Measurements from ENCODE around the gene DHX9. TPM values are rescaled to one million over a fixed set of nuclear protein-coding genes. Genes with fewer than 3 reads are reported as not detected.
A peak's percentile ranks its signal among the peaks of the same experiment; 100 is the strongest.
"Not testable (repeated sequence)": the region's sequence is repeated elsewhere in the genome, so short reads cannot be mapped to it uniquely, and the experiment has no call there.

DHX9 gene
- total RNA-seq, 1 experiment from 2014 or later: 94.6 TPM

DNA sequence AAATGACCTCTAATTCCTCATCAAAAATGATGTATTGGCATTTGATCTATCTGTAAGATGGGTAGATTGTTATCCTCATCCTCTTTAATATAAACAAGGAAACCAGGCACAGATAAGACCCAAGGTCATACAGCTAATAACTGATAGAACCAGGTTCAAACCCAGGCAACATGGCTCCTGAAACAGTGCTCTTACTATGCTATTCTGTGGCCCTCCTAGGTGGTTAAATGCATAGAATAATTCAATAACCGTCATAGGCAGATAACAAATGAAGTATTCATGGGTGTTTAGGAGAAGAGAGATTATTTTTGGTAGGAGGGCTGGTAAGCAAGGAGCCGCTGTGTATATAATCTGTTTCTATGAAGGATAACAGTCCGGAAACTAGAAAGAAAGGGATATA lies 46.4 kb downstream of the DHX9 start:
- no peak overlapping the region for H3K4me3 ChIP-seq (ENCODE audit: low read length)
- no peak overlapping the region for H3K4me2 ChIP-seq (ENCODE audit: low read depth, low read length, poor library complexity, severe bottlenecking)
- H2AFZ ChIP-seq (ENCODE audit: low read length): no peak overlapping the region
- no peaks in the 10 kb centered on the region for H3K79me2 ChIP-seq (ENCODE audit: low read length)
- peaks cover 6% of the 10 kb centered on the region; the same call in 1 of the 2 replicates for H4K20me1 ChIP-seq (ENCODE audit: insufficient read depth, low read depth, low read length)
- no peaks in the 10 kb centered on the region for H3K9me2 ChIP-seq (replicated peaks; ENCODE audit: insufficient read depth, low read length)
- no peaks in the 10 kb centered on the region for H3K27me3 ChIP-seq (ENCODE audit: low read length)
- no peaks in the 10 kb centered on the region for H3K9me3 ChIP-seq (ENCODE audit: low read length)
- H3K9ac ChIP-seq (ENCODE audit: low read length): no peak overlapping the region
- H3K27ac ChIP-seq (ENCODE audit: low read length): no peak overlapping the region
- DNase-seq: no peak
- no peaks in the 10 kb centered on the region for H3K4me1 ChIP-seq (ENCODE audit: low read length)
- peaks cover 73% of the 10 kb centered on the region for H3K36me3 ChIP-seq (ENCODE audit: insufficient read depth, low read length)

DNA sequence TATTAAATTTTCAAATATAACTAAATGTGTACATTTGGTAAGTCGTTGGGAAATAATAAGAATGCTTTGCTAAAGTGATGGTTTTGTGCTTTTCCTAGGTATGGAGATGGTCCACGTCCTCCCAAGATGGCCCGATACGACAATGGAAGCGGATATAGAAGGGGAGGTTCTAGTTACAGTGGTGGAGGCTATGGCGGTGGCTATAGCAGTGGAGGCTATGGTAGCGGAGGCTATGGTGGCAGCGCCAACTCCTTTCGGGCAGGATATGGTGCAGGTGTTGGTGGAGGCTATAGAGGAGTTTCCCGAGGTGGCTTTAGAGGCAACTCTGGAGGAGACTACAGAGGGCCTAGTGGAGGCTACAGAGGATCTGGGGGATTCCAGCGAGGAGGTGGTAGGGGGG lies 47.8 kb downstream of the DHX9 start:
- Histone ChIP-seq H3K9me2 (replicated peaks; ENCODE audit: insufficient read depth, low read length) (no peaks in the 10 kb centered on the region), H2AFZ (ENCODE audit: low read length) (no peak overlapping the region), H4K20me1 (ENCODE audit: insufficient read depth, low read depth, low read length) (peaks cover 4% of the 10 kb centered on the region; the same call in 1 of the 2 replicates), H3K79me2 (ENCODE audit: low read length) (no peaks in the 10 kb centered on the region), H3K27me3 (ENCODE audit: low read length) (no peaks in the 10 kb centered on the region), H3K4me3 (ENCODE audit: low read length) (no peak overlapping the region), H3K4me1 (ENCODE audit: low read length) (no peaks in the 10 kb centered on the region), H3K36me3 (ENCODE audit: insufficient read depth, low read length) (peaks cover 59% of the 10 kb centered on the region; the same call in 1 of the 2 replicates), H3K9ac (ENCODE audit: low read length) (no peak overlapping the region), H3K4me2 (ENCODE audit: low read depth, low read length, poor library complexity, severe bottlenecking) (no peak overlapping the region), H3K27ac (ENCODE audit: low read length) (no peak overlapping the region), H3K9me3 (ENCODE audit: low read length) (no peaks in the 10 kb centered on the region)
- peak; percentile 38 for DNase-seq

DNA sequence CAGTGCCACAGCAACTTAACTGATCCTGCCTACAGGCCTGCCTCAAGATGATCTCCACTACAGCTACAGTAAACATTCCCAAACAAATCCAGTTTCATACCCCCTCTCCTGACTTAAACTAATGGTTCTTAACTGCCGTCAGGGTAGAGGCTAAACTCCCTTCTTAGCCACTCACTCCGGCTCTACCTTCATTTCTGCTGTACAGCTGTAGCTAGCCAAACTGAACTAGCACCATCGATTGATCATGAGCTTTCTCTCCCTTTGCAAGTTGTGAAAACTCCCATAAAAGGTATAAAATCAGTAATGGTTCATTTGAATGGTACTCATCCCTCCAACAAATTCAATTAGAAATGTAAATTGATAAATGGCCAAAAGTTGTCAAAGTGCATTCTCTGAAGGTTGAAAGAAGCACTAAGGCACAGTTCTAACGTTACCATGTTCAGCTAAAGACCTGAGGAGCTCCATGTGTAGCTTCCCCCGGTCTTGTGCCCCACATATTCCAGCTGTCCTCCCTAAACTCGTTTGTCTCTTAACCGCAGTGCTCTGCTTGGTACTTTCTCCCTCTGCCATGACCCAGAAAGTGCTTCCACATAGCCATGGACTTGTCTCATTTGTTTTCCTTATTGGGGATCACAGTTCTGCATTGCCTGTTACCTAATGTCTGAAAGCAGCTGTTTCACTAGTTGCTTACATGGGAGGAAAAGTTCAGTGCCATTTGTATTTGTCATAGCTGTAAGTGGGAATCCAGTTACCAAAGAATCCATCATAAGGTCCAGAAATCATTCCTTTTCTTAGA lies 49.8 kb downstream of the DHX9 start:
- H3K27me3 ChIP-seq (ENCODE audit: low read length): no peaks in the 10 kb centered on the region
- no peaks in the 10 kb centered on the region for H3K79me2 ChIP-seq (ENCODE audit: low read length)
- no peak overlapping the region for H3K27ac ChIP-seq (ENCODE audit: low read length)
- H3K36me3 ChIP-seq (ENCODE audit: insufficient read depth, low read length): peaks cover 44% of the 10 kb centered on the region; the same call in 1 of the 2 replicates
- DNase-seq: peak; percentile 42
- H3K9me3 ChIP-seq (ENCODE audit: low read length): no peaks in the 10 kb centered on the region
- no peaks in the 10 kb centered on the region for H3K9me2 ChIP-seq (replicated peaks; ENCODE audit: insufficient read depth, low read length)
- H3K9ac ChIP-seq (ENCODE audit: low read length): no peak overlapping the region
- H3K4me2 ChIP-seq (ENCODE audit: low read depth, low read length, poor library complexity, severe bottlenecking): no peak overlapping the region
- H3K4me1 ChIP-seq (ENCODE audit: low read length): no peaks in the 10 kb centered on the region
- no peak overlapping the region for H2AFZ ChIP-seq (ENCODE audit: low read length)
- peaks cover 4% of the 10 kb centered on the region; the same call in 1 of the 2 replicates for H4K20me1 ChIP-seq (ENCODE audit: insufficient read depth, low read depth, low read length)
- no peak overlapping the region for H3K4me3 ChIP-seq (ENCODE audit: low read length)

DNA sequence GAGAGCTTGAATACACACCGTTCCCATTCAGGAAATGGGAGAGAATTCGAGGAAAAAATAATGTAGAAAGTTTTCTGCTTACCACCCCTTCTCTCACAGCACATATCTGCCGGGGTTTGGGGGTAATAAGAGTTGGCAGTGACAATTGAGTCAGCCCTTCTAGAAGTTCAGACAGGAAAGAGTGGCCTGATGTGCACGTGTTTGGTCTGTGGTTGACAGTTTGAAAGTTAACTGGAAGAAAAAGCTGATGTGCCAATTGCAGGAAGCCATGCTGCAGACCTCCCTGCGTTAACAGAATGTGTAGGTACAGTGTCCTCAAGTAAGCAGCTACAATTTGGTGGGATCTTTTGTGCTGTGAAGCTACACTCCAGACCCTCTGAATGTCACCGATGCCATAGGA lies 50.9 kb downstream of the DHX9 start:
- H4K20me1 ChIP-seq (ENCODE audit: insufficient read depth, low read depth, low read length): peaks cover 4% of the 10 kb centered on the region; the same call in 1 of the 2 replicates
- no peak overlapping the region for H3K27ac ChIP-seq (ENCODE audit: low read length)
- H3K4me1 ChIP-seq (ENCODE audit: low read length): no peaks in the 10 kb centered on the region
- no peak overlapping the region for H3K9ac ChIP-seq (ENCODE audit: low read length)
- H3K79me2 ChIP-seq (ENCODE audit: low read length): no peaks in the 10 kb centered on the region
- peak; percentile 58 for DNase-seq
- H3K4me2 ChIP-seq (ENCODE audit: low read depth, low read length, poor library complexity, severe bottlenecking): no peak overlapping the region
- no peaks in the 10 kb centered on the region for H3K27me3 ChIP-seq (ENCODE audit: low read length)
- H3K4me3 ChIP-seq (ENCODE audit: low read length): no peak overlapping the region
- H3K36me3 ChIP-seq (ENCODE audit: insufficient read depth, low read length): peaks cover 36% of the 10 kb centered on the region; the same call in 1 of the 2 replicates
- H3K9me2 ChIP-seq (replicated peaks; ENCODE audit: insufficient read depth, low read length): no peaks in the 10 kb centered on the region
- no peak overlapping the region for H2AFZ ChIP-seq (ENCODE audit: low read length)
- no peaks in the 10 kb centered on the region for H3K9me3 ChIP-seq (ENCODE audit: low read length)

DNA sequence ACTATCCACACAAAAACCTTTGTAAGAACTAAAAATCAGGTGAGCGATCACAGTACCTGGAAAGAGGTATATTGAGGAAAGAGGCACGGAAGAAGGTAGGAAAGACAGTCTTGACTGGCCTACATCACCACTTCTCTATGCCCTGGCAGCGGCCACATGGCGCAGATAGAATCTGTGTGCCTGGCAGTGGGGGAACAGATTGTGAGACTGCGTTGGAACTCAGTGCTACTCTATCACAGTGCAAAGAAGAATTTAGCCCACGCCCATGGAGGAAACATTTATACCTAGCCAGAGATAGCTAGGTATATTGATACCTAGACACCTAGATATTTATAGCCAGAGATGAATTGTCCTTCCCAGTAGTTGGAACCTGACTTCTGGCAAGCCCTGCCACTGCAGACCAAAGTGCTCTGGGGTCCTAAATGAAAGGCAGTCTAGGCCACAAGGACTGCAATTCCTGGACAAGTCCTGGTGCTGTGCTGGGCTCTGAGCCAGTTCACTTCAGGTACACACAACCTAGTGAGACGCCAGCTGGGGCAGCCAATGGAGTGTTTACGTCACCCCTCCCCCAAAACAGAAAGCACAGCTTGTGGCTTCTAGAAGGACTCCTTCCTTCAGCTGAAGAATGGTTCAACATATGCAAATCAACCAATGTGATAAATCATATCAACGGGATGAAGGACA lies 51.9 kb downstream of the DHX9 start:
- peaks cover 27% of the 10 kb centered on the region; the same call in 1 of the 2 replicates for H3K36me3 ChIP-seq (ENCODE audit: insufficient read depth, low read length)
- H3K4me1 ChIP-seq (ENCODE audit: low read length): no peaks in the 10 kb centered on the region
- H3K9me2 ChIP-seq (replicated peaks; ENCODE audit: insufficient read depth, low read length): no peaks in the 10 kb centered on the region
- no peak overlapping the region for H3K4me3 ChIP-seq (ENCODE audit: low read length)
- no peak overlapping the region for H3K9ac ChIP-seq (ENCODE audit: low read length)
- H3K27ac ChIP-seq (ENCODE audit: low read length): no peak overlapping the region
- DNase-seq: peak; percentile 43
- H3K4me2 ChIP-seq (ENCODE audit: low read depth, low read length, poor library complexity, severe bottlenecking): no peak overlapping the region
- no peaks in the 10 kb centered on the region for H3K27me3 ChIP-seq (ENCODE audit: low read length)
- H3K9me3 ChIP-seq (ENCODE audit: low read length): no peaks in the 10 kb centered on the region
- no peaks in the 10 kb centered on the region for H4K20me1 ChIP-seq (ENCODE audit: insufficient read depth, low read depth, low read length)
- no peak overlapping the region for H2AFZ ChIP-seq (ENCODE audit: low read length)
- no peaks in the 10 kb centered on the region for H3K79me2 ChIP-seq (ENCODE audit: low read length)

DNA sequence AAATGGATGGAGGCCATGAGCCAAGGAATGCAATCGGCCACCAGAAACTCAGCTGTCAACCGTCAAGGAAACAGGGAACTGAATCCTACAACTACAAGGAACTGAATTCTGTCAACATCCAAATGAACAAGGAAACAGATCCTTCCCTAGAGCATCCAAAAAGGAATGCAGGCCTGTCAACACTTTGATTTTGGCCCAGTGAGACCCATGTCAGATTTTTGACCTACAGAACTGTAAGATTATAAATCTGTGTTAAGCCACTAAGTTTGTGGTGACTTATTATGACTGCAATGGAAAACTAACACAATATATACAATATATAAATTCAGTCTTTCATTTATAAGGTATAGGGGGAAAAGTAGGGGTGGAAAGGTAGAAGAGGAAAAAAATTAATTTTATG lies 58.5 kb downstream of the DHX9 start:
- H3K36me3 ChIP-seq (ENCODE audit: insufficient read depth, low read length): no peaks in the 10 kb centered on the region
- no peaks in the 10 kb centered on the region for H3K9me3 ChIP-seq (ENCODE audit: low read length)
- no peaks in the 10 kb centered on the region for H3K4me1 ChIP-seq (ENCODE audit: low read length)
- no peaks in the 10 kb centered on the region for H4K20me1 ChIP-seq (ENCODE audit: insufficient read depth, low read depth, low read length)
- H3K4me2 ChIP-seq (ENCODE audit: low read depth, low read length, poor library complexity, severe bottlenecking): no peak overlapping the region
- no peak overlapping the region for H3K9ac ChIP-seq (ENCODE audit: low read length)
- no peak overlapping the region for H3K4me3 ChIP-seq (ENCODE audit: low read length)
- no peak overlapping the region for H2AFZ ChIP-seq (ENCODE audit: low read length)
- DNase-seq: no peak
- H3K79me2 ChIP-seq (ENCODE audit: low read length): no peaks in the 10 kb centered on the region
- no peaks in the 10 kb centered on the region for H3K9me2 ChIP-seq (replicated peaks; ENCODE audit: insufficient read depth, low read length)
- no peak overlapping the region for H3K27ac ChIP-seq (ENCODE audit: low read length)
- no peaks in the 10 kb centered on the region for H3K27me3 ChIP-seq (ENCODE audit: low read length)

DNA sequence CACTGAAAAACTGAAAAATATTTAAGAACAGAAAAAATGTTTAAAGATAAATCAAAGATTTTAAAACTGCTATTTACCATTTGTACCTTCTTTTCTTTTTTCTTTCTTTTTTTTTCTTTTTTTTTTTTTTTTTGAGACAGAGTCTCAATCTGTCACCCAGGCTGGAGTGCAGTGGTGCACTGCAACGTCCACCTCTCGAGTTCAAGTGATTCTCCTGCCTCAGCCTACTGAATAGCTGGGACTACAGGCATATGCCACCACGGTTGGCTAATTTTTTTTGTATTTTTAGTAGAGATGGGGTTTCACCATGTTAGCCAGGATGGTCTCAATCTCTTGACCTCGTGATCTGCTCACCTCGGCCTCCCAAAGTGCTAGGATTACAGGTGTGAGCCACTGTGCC lies 62.8 kb downstream of the DHX9 start:
- not testable (repeated sequence) for H3K9ac ChIP-seq (ENCODE audit: low read length); H3K9me3 ChIP-seq (ENCODE audit: low read length); H3K4me1 ChIP-seq (ENCODE audit: low read length); H4K20me1 ChIP-seq (ENCODE audit: insufficient read depth, low read depth, low read length); H3K9me2 ChIP-seq (replicated peaks; ENCODE audit: insufficient read depth, low read length); H3K27me3 ChIP-seq (ENCODE audit: low read length); H2AFZ ChIP-seq (ENCODE audit: low read length); H3K4me2 ChIP-seq (ENCODE audit: low read depth, low read length, poor library complexity, severe bottlenecking); H3K36me3 ChIP-seq (ENCODE audit: insufficient read depth, low read length); DNase-seq; H3K79me2 ChIP-seq (ENCODE audit: low read length); H3K27ac ChIP-seq (ENCODE audit: low read length); H3K4me3 ChIP-seq (ENCODE audit: low read length)

DNA sequence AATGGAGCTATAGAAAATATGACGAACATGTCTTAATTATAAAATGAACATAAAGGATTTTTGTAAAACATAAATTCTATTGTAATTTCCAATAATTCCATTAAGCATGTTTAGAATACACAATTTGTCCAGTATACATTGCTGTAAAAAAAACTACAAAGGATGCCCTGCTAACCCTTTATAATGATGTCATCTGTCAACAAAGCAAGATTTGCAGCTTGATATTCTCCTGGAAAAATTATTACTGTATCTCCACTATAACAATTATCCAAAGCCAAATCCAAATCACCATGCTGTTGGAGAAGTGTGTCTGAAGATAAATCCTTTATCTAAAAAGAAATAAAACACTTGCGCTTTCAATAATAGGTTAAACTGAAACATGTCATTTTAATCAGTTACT lies 66.2 kb downstream of the DHX9 start:
- Histone ChIP-seq H3K4me3 (ENCODE audit: low read length) (no peak overlapping the region), H2AFZ (ENCODE audit: low read length) (no peak overlapping the region), H3K27ac (ENCODE audit: low read length) (no peak overlapping the region), H4K20me1 (ENCODE audit: insufficient read depth, low read depth, low read length) (no peaks in the 10 kb centered on the region), H3K4me2 (ENCODE audit: low read depth, low read length, poor library complexity, severe bottlenecking) (no peak overlapping the region), H3K9ac (ENCODE audit: low read length) (no peak overlapping the region), H3K79me2 (ENCODE audit: low read length) (no peaks in the 10 kb centered on the region), H3K9me3 (ENCODE audit: low read length) (no peaks in the 10 kb centered on the region), H3K36me3 (ENCODE audit: insufficient read depth, low read length) (no peaks in the 10 kb centered on the region), H3K27me3 (ENCODE audit: low read length) (no peaks in the 10 kb centered on the region), H3K4me1 (ENCODE audit: low read length) (no peaks in the 10 kb centered on the region), H3K9me2 (replicated peaks; ENCODE audit: insufficient read depth, low read length) (no peaks in the 10 kb centered on the region)
- no peak for DNase-seq

All from Karpas-422 (cell line).